Muscle layer of duodenum (tissue), 2 donors: ENCODE measurements around the gene CDH13.

Experiments used
- H3K27ac ChIP-seq: one replicate; pipeline ENCODE4 v1.7.0; 2013; ENCODE audit warnings: mild to moderate bottlenecking, low read length
- H3K27me3 ChIP-seq: one replicate; pipeline ENCODE4 v1.7.0; 2013; ENCODE audit warnings: low read depth, mild to moderate bottlenecking, control low read depth, low read length
- H3K36me3 ChIP-seq, 2 donors: one replicate each; pipeline ENCODE4 v1.7.0; 2013; ENCODE audit warnings: low read length in 2 of 2, control low read depth in 1 of 2, mild to moderate bottlenecking in 1 of 2; ENCODE audit not compliant: insufficient read depth in 2 of 2, control insufficient read depth in 1 of 2
- H3K4me1 ChIP-seq, 2 donors: one replicate each; pipeline ENCODE4 v1.7.0; 2013; ENCODE audit warnings: low read length in 2 of 2, mild to moderate bottlenecking in 2 of 2, control low read depth in 1 of 2, moderate library complexity in 1 of 2; ENCODE audit not compliant: insufficient read depth in 2 of 2, control insufficient read depth in 1 of 2
- H3K4me3 ChIP-seq, 2 donors: one replicate each; pipeline ENCODE4 v1.7.0; 2013; ENCODE audit warnings: low read length in 2 of 2, low read depth in 1 of 2, mild to moderate bottlenecking in 1 of 2
- H3K9me3 ChIP-seq, 2 donors: one replicate each; pipeline ENCODE4 v1.7.0; 2013; ENCODE audit warnings: low read length in 2 of 2, control low read depth in 1 of 2, mild to moderate bottlenecking in 1 of 2; ENCODE audit not compliant: control insufficient read depth in 1 of 2
- donor health status: healthy.

The CDH13 gene

GRCh38 chr16:83393196-83393981 is 766.6 kb downstream of the CDH13 start:
- Histone ChIP-seq H3K27ac (no peak overlapping the region), H3K36me3 (no peaks in the 10 kb centered on the region)

GRCh38 chr16:83397601-83398291 is 771.0 kb downstream of the CDH13 start:
- H3K36me3 ChIP-seq: no peaks in the 10 kb centered on the region
- H3K27ac ChIP-seq: no peak overlapping the region

More at GRCh38 chr16:83393196-83393981, 766.6 kb downstream of the CDH13 start:
- Histone ChIP-seq H3K4me3 (no peak overlapping the region), H3K9me3 (no peaks in the 10 kb centered on the region), H3K27me3 (no peaks in the 10 kb centered on the region), H3K4me1 (no peaks in the 10 kb centered on the region)

GRCh38 chr16:83400234-83400633 is 773.5 kb downstream of the CDH13 start:
- Histone ChIP-seq H3K4me3 (no peak overlapping the region), H3K27me3 (no peaks in the 10 kb centered on the region), H3K9me3 (no peaks in the 10 kb centered on the region), H3K36me3 (no peaks in the 10 kb centered on the region), H3K27ac (no peak overlapping the region), H3K4me1 (no peaks in the 10 kb centered on the region)

More at GRCh38 chr16:83397601-83398291, 771.0 kb downstream of the CDH13 start:
- Histone ChIP-seq H3K9me3 (no peaks in the 10 kb centered on the region), H3K4me3 (no peak overlapping the region), H3K4me1 (no peaks in the 10 kb centered on the region), H3K27me3 (no peaks in the 10 kb centered on the region)

- no peak overlapping the region for H3K27ac ChIP-seq
- no peak overlapping the region for H3K4me3 ChIP-seq
- H3K9me3 ChIP-seq: no peaks in the 10 kb centered on the region
- no peaks in the 10 kb centered on the region for H3K27me3 ChIP-seq
- H3K4me1 ChIP-seq: no peaks in the 10 kb centered on the region
- H3K36me3 ChIP-seq: no peaks in the 10 kb centered on the region
Observed at GRCh38 chr16:83402160-83402814, 775.5 kb downstream of the CDH13 start.

GRCh38 chr16:83402967-83403366 is 776.2 kb downstream of the CDH13 start:
- no peaks in the 10 kb centered on the region for H3K9me3 ChIP-seq
- no peaks in the 10 kb centered on the region for H3K4me1 ChIP-seq
- H3K4me3 ChIP-seq: no peak overlapping the region
- no peak overlapping the region for H3K27ac ChIP-seq
- no peaks in the 10 kb centered on the region for H3K36me3 ChIP-seq
- H3K27me3 ChIP-seq: no peaks in the 10 kb centered on the region

DNA sequence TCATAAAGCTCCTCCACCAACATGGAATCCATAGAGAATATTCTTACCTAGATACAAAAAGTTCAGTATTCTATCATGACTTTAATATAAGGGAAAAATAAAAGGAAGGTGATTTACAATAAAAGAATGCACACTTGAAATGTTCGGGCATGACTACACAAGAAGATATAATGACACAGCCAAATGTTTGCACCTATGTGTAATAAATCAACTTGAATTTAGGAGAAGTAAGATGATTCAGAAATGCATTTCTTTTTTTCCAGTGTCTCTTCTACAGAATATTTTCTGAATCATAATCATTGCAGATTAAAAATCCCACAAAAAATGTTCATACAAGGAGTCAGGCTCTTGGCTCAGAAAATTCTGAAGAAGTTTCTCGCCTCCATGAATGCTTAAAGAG is 777.0 kb downstream of the CDH13 start:
- H3K4me1 ChIP-seq: no peaks in the 10 kb centered on the region
- H3K4me3 ChIP-seq: no peak overlapping the region
- H3K9me3 ChIP-seq: no peaks in the 10 kb centered on the region
- H3K36me3 ChIP-seq: no peaks in the 10 kb centered on the region
- no peaks in the 10 kb centered on the region for H3K27me3 ChIP-seq
- H3K27ac ChIP-seq: no peak overlapping the region

- Histone ChIP-seq H3K9me3 (no peaks in the 10 kb centered on the region), H3K4me1 (no peaks in the 10 kb centered on the region), H3K4me3 (no peak overlapping the region), H3K36me3 (no peaks in the 10 kb centered on the region), H3K27ac (no peak overlapping the region), H3K27me3 (no peaks in the 10 kb centered on the region)
Observed at GRCh38 chr16:83404261-83404660, 777.5 kb downstream of the CDH13 start.

DNA sequence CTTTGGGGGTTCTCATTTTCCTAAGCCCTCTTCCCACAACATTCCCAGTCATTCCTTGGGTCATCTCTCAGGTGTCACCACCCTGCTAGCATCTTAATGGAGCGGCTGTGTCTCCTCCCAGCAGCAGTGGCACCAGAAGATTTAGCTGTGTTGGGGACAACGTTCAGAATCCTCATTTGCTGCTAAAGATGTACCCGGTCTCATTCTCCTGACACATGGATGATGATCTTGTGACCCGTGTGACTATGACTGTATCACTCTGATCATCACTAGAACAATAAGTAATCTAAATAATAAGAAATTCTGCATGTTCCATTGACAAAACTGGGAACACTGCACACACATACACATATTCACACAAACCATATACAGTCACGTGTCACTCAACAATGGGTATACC is 781.2 kb downstream of the CDH13 start:
- Histone ChIP-seq H3K4me1 (no peaks in the 10 kb centered on the region), H3K27me3 (no peaks in the 10 kb centered on the region), H3K36me3 (no peaks in the 10 kb centered on the region), H3K9me3 (no peaks in the 10 kb centered on the region), H3K27ac (no peak overlapping the region), H3K4me3 (no peak overlapping the region)

DNA sequence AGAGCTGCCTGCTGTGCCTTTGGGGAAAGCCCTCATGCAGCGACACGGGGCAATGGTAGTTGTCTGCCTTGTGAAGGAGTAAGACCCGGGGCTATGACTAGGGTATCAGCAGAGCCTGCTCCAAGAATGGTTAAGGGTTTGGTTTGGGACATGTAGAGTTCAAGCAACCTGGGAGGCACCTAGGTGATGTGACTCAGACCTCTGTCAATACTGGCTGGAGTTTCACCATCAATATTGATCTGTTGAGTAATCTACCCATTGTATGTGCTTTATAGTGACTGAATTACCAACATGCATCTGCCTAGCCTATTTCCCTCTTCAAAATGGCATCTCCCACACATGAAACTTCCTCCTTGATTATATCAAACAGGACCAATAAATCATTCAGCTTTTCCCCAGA is 782.6 kb downstream of the CDH13 start:
- Histone ChIP-seq H3K27me3 (no peaks in the 10 kb centered on the region), H3K4me3 (no peak overlapping the region), H3K27ac (no peak overlapping the region), H3K9me3 (no peaks in the 10 kb centered on the region), H3K4me1 (no peaks in the 10 kb centered on the region), H3K36me3 (no peaks in the 10 kb centered on the region)

DNA sequence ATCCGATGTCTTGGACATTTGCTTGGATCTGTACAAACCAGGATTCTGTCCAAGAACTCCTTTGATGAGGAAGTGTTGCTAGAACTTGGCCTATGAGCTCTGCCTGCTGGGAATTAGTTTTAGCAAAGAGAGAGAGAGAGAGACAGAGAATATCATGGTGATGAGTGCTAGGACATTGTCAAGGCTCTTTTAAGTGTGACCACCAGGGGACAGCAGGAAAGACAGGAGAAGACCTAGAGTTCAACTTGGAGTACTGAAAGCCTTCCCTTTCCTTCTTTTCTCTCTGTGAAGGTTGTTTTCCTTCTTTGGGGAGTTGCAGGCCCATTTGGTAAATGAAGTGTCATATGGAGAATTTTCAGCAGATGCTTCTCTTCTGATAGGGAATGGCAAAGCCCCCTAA is 791.8 kb downstream of the CDH13 start:
- H3K9me3 ChIP-seq: no peaks in the 10 kb centered on the region

GRCh38 chr16:83420206-83420760 is 793.5 kb downstream of the CDH13 start:
- no peaks in the 10 kb centered on the region for H3K9me3 ChIP-seq
- H3K4me1 ChIP-seq: no peaks in the 10 kb centered on the region
- H3K27ac ChIP-seq: no peak overlapping the region
- H3K27me3 ChIP-seq: no peaks in the 10 kb centered on the region
- H3K4me3 ChIP-seq: no peak overlapping the region
- H3K36me3 ChIP-seq: no peaks in the 10 kb centered on the region

More for the DNA sequence above, 791.8 kb downstream of the CDH13 start:
- no peaks in the 10 kb centered on the region for H3K36me3 ChIP-seq
- no peak overlapping the region for H3K4me3 ChIP-seq
- no peak overlapping the region for H3K27ac ChIP-seq
- no peaks in the 10 kb centered on the region for H3K4me1 ChIP-seq
- no peaks in the 10 kb centered on the region for H3K27me3 ChIP-seq
